OCI-LY3 (cell line): ENCODE results near the gene CADPS2.

Experiments
- H2AFZ ChIP-seq: fragments of 200-600, 300-600 bp; shearing (Covaris generic); 2 replicates; pipeline ENCODE4 v1.6.0; 2014; ENCODE audit warnings: antibody characterized with exemption, low read depth, low read length
- H3K27ac ChIP-seq: fragments of 200-600, 300-600 bp; sonication (generic); 2 replicates; pipeline ENCODE4 v1.5.1; 2014; ENCODE audit warnings: mild to moderate bottlenecking, low read length, moderate library complexity, mixed read lengths
- H3K27me3 ChIP-seq: fragments of 200-600, 300-600 bp; sonication (generic); 2 replicates; pipeline ENCODE4 v1.6.1; 2014; ENCODE audit warnings: low read depth, low read length, mixed read lengths
- H3K36me3 ChIP-seq: fragments of 200-600, 300-600 bp; sonication (generic); replicated peaks from 2 replicates; pipeline ENCODE3; 2014; ENCODE audit warnings: low read depth, low read length, mixed read lengths
- H3K4me1 ChIP-seq: fragments of 300-600, 200-600 bp; sonication (generic); 2 replicates; pipeline ENCODE4 v1.6.1; 2014; ENCODE audit warnings: low read length, mixed read lengths
- H3K4me2 ChIP-seq: fragments of 200-600, 300-600 bp; sonication (generic); 2 replicates; pipeline ENCODE4 v1.6.1; 2014; ENCODE audit warnings: low read length, mixed read lengths
- H3K4me3 ChIP-seq: fragments of 300-600, 200-600 bp; sonication (generic); 2 replicates; pipeline ENCODE4 v1.5.1; 2014; ENCODE audit warnings: antibody characterized with exemption, mild to moderate bottlenecking, low read length, moderate library complexity
- H3K79me2 ChIP-seq: fragments of 300-600, 200-600 bp; shearing (Covaris generic); 2 replicates; pipeline ENCODE4 v1.6.1; 2014; ENCODE audit warnings: mild to moderate bottlenecking, low read length, mixed read lengths
- H3K9ac ChIP-seq: fragments of 300-600, 200-600 bp; shearing (Covaris generic); 2 replicates; pipeline ENCODE4 v1.6.0; 2014; ENCODE audit warnings: mild to moderate bottlenecking, low read length, moderate library complexity
- H3K9me3 ChIP-seq: fragments of 200-600, 300-600 bp; shearing (Covaris generic); 2 replicates; pipeline ENCODE4 v1.6.1; 2014; ENCODE audit warnings: low read length, mixed read lengths; ENCODE audit not compliant: insufficient read depth
- H4K20me1 ChIP-seq: fragments of 200-600, 300-600 bp; sonication (generic); 2 replicates; pipeline ENCODE4 v1.6.1; 2016; ENCODE audit warnings: low read length, mixed read lengths; ENCODE audit not compliant: insufficient read depth
- CTCF ChIP-seq: fragments of 200-600, 300-600 bp; sonication (generic); IDR thresholded peaks from 2 replicates; pipeline ENCODE4 v1.5.1; 2014; ENCODE audit warnings: antibody characterized with exemption, low read length, low read depth
- EZH2phosphoT487 ChIP-seq: fragments of 200-600 bp; shearing (Covaris generic); IDR thresholded peaks from 2 replicates; pipeline ENCODE4 v1.6.1; 2018; ENCODE audit warnings: antibody characterized with exemption, mixed run types, low read depth

Gene CADPS2

GRCh38 chr7:122893486-122893885 is 7.2 kb upstream of the CADPS2 start:
- TF ChIP-seq EZH2phosphoT487 (no peak), CTCF (no peak)
- H3K4me3 ChIP-seq = no peak overlapping the region
- H3K4me1 ChIP-seq = no peaks in the 10 kb centered on the region
- no peaks in the 10 kb centered on the region for H4K20me1 ChIP-seq
- no peaks in the 10 kb centered on the region for H3K9me3 ChIP-seq
- H3K27me3 ChIP-seq = no peaks in the 10 kb centered on the region
- H2AFZ ChIP-seq = no peak overlapping the region
- no peaks in the 10 kb centered on the region for H3K79me2 ChIP-seq
- H3K9ac ChIP-seq = no peak overlapping the region
- H3K27ac ChIP-seq = no peak overlapping the region
- H3K36me3 ChIP-seq = no peaks in the 10 kb centered on the region
- no peak overlapping the region for H3K4me2 ChIP-seq

DNA sequence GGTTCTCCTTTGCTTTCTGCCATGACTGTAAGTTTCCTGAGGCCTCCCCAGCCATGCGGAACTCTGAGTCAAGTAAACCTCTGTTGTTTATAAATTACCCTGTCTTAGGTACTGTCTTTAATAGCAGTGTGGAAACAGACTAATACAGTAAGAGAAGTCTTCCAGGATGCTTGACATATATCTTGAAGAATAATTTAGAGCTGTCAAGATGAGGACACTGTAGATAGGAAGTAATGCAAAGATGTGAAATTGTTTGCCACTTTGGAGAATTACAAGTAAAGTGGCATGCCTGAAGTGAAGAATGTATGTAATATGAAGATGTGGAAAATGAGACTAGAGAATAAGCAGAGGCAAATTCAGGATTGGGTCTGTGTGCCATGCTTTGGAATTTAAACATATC is 2.9 kb upstream of the CADPS2 start:
- H2AFZ ChIP-seq = no peak overlapping the region
- no peak overlapping the region for H3K4me2 ChIP-seq
- H3K79me2 ChIP-seq = no peaks in the 10 kb centered on the region
- no peak overlapping the region for H3K4me3 ChIP-seq
- TF ChIP-seq EZH2phosphoT487 (no peak), CTCF (no peak)
- no peaks in the 10 kb centered on the region for H3K36me3 ChIP-seq
- no peaks in the 10 kb centered on the region for H3K4me1 ChIP-seq
- H4K20me1 ChIP-seq = no peaks in the 10 kb centered on the region
- no peaks in the 10 kb centered on the region for H3K9me3 ChIP-seq
- no peaks in the 10 kb centered on the region for H3K27me3 ChIP-seq
- H3K27ac ChIP-seq = no peak overlapping the region
- no peak overlapping the region for H3K9ac ChIP-seq

GRCh38 chr7:122887848-122888247 is 1.6 kb upstream of the CADPS2 start:
- TF ChIP-seq EZH2phosphoT487 (no peak), CTCF (no peak)
- no peaks in the 10 kb centered on the region for H3K79me2 ChIP-seq
- H3K27me3 ChIP-seq = no peaks in the 10 kb centered on the region
- no peak overlapping the region for H3K4me2 ChIP-seq
- H3K36me3 ChIP-seq = no peaks in the 10 kb centered on the region
- H3K4me1 ChIP-seq = no peaks in the 10 kb centered on the region
- H3K9ac ChIP-seq = no peak overlapping the region
- H3K4me3 ChIP-seq = no peak overlapping the region
- no peak overlapping the region for H3K27ac ChIP-seq
- no peaks in the 10 kb centered on the region for H3K9me3 ChIP-seq
- no peak overlapping the region for H2AFZ ChIP-seq
- no peaks in the 10 kb centered on the region for H4K20me1 ChIP-seq

DNA sequence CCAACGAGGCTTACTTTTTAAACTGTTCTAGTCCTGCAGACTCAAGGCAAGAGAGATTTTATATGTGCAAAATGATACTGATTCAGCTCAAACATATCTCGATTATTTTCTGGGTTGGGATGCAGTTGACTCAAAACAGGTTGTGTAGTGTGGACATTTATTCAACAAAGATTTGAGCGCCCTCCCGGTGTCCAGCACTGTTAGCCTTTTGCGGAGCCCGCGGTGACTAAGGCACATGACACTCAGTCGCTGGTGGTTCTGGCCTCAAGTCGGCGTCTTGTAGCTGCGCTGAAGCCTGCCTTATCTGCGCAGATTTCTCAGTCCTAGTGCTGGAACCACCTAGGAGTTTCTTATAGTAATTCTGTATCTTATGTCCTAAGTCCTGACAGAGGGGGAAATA is 938 bp upstream of the CADPS2 start:
- Histone ChIP-seq H3K4me3 (no peak overlapping the region), H3K4me2 (no peak overlapping the region), H3K4me1 (no peaks in the 10 kb centered on the region), H3K9me3 (no peaks in the 10 kb centered on the region), H3K27me3 (no peaks in the 10 kb centered on the region), H3K27ac (no peak overlapping the region), H3K36me3 (no peaks in the 10 kb centered on the region), H4K20me1 (no peaks in the 10 kb centered on the region), H2AFZ (no peak overlapping the region), H3K9ac (no peak overlapping the region), H3K79me2 (no peaks in the 10 kb centered on the region)
- TF ChIP-seq CTCF (no peak), EZH2phosphoT487 (no peak)
